ENCODE results near the gene LDLRAD3.
"Not testable (repeated sequence)": the region's sequence is repeated elsewhere in the genome, so short reads cannot be mapped to it uniquely, and the experiment has no call there.

The LDLRAD3 gene

DNA sequence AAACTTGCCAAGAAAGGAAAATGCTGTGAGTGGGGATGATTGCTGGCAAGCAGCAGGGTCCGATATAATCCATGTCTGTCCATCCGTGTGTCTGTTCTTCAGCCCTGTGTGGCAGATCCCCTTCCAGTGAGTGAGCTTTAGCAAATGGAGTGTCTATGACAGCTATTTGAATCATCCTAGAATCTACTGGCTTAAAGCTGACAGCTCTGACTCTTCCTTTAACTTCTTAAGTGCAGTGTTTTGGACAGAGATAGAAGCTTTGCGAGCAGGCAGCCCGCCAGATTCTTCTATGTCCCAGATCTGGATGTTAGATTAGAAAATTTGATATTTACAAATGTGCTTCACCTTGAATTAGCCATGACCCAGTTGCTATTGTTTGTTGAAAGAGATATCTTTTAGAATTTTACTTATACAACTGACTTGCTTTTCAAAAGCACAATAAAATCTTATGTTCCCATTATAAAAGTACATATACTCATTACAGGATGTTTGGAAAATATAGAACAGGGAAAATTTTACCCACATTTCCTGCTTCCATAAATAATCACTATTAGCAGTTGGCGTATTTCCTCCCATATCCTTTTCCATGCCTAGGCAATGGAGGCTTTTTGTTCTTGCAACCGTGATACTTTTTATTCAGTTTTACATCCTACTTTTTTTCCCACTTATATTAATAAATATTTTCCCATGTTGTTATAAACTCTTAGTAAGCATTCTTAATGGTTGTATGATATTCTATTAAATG lies 220.8 kb downstream of the LDLRAD3 start:
- DNase-seq (ENCODE audit: low read depth): no peak

DNA sequence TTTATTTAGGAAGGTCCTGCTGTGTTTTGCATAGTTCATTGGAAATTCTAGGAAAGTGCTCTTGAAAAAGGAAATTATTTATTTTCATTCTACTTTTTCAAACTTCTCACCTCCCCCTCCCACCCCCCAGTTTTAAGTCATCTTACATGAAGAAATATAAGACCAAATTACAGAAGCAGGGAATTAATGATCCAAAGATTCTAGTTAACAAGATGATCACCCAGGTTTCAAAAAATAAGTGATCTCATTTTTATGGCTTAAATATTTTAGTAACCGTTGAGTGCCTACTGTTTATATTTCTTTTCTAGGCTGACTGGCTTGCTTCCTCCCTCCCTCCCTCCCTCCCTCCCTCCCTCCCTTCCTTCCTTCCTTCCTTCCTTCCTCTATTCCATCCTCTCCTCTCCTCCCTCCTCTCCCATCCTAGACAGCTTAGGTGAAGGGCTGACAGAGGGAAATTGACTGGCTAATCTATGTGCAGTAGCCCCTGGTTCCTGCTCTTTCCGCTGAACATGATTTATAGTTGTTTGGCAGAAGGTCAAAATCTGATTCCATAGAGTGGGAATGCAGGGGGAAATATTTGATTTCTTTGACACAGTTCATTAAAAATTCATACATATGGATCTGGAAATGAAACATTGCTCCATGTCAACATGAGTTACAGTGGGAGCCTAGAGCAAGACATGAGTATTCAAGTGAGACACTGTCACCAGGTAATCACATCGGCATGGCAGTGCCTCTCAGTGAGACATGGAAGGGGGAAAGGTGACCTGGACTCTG lies 221.9 kb downstream of the LDLRAD3 start:
- no peak for DNase-seq (ENCODE audit: low read depth)

DNA sequence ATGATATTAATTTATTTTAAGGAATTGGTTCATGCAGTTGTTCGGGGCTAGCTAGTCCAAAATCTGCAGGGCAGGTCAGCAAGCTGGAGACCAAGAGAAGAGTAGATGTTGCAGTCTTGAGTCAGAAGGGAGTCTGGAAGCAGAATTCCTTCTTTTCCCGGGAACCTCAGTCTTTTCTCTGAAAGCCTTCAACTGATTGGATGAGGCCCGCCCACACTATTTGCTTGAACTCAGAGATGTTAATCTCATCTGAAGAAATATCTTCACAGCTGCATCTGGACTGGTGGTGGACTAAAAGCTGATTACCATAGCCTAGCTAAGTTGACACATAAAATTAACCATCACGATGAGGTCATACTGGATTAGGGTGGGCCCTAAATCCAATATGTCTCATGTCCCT lies 223.2 kb downstream of the LDLRAD3 start:
- no peak for DNase-seq (ENCODE audit: low read depth)

DNA sequence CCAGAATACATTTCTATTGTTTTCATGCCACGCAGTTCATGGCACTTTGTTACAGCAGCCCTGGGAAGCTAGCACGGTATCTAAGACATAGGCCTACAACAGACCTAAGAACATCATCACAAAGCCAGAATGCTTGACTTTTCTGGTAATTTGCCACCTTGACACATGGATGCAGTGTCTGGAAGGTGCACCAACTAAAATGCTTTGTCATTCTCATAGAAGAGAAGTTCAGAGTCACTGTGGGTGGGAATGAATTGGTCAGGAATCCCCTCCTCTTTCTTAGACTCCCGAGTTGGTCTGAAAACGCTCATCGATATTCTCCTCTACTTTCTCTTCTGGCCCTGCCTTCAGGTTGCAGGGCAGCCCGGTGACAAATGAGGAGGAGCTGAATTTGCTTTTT lies 223.9 kb downstream of the LDLRAD3 start:
- DNase-seq (ENCODE audit: low read depth): no peak

DNA sequence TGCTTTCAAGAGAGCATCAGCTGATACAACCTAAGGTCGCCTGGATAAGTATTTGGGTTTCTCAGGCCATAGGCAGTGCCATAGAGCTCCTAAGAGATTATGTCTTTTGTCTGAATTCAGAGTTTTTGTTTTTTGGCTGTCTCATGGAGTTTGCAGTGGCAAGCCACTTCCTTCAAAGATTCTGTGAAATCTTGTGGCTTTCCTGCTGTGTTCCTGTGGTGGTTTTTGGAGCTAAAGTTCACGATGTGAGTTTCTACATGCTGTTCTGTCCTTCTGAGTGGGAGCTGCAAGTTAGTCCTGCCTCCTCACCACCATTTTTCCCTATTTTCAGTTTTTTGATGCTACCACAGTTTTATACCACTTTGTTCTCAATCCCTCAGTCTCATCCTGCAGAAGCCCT lies 234.0 kb downstream of the LDLRAD3 start:
- no peak for DNase-seq (ENCODE audit: low read depth)

DNA sequence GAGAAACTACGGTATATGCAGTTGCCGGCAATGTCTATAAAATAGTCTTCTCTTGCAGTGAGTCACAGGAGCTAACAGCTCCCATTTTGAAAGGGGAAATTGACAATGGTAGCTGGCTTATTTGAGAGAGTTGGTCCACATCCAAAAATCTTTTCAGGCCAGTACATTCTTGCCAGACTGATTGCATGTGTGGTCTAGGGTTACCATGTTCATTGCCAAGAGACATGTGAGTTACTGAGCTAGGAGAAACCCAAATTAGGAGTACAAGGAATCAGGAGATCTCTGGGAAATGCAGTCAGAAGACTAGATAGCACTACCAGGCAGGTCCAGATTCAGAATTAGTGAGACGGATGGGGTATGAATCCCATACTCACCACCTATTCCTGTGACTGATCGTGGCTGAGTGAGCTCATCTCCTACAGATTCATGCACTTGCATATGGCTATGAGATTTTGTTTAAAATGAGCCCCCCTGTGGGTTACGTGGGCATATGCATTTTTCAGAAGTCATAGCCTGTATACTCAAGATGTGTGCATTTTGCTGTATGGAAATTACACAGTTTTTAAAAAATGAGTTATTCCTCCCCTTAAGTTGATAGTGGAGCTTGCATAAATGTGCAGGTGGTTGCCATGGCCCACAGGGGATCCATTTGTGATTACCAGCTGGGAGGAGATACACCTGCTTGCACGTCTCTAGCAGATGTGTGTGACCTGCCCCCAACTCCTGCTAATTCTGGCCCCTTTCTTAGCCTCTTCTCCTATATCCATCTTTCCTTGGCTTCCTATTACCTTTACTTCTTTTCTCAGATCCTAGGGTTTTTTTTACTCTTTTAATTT lies 242.7 kb downstream of the LDLRAD3 start:
- no peak for DNase-seq (ENCODE audit: low read depth)

DNA sequence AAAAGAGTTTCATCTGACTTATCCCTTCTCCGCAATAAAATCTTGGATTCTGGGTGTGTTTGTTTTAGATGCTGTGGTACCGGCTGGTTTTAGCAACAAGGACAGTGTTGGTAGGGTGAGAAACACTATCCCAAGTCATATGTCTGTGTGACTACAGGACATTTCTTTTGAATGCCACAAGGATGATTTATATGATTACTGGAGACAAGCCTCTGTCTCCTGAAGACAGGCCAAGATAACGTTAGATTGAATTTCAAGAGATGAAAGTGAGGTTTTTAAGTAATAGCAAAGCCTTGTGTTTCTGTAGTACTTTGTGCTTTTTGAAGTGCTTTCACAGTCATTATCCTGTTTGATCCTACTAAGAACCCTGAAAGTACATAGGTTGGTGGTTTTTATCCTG lies 243.8 kb downstream of the LDLRAD3 start:
- DNase-seq (ENCODE audit: low read depth): no peak

DNA sequence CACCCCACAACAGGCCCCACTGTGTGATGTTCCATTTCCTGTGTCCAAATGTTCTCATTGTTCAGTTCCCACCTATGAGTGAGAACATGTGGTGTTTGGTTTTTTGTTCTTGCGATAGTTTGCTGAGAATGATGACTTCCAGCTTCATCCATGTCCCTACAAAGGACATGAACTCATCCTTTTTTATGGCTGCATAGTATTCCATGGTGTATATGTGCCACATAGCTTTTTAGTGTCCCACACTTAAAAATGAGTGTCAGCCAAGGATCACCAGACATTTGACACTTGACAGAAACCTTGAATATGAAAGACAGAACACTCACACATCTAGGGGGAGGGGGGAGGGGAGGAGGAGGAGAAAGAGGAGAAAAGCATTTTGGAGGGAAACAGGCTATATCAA lies 245.9 kb downstream of the LDLRAD3 start:
- not testable (repeated sequence) for DNase-seq (ENCODE audit: low read depth)

DNA sequence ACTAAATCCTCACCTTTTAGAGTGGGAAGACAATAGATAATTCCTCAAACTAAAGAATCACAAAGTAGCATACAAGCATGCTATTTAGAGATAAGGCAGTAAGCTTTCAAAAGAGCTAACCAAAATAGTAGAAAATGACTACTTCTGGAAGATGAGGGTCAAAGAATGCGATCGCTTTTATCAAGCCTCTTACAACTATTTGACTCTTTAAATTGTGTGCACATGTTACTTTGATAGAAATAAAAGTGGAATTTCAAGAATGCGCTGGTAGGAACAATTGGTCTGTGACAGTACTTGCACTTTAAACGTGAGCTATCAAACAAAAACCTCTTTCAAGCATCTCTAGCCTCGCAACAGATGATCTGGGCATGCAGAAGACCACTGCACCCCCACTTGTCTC lies 248.1 kb downstream of the LDLRAD3 start:
- DNase-seq (ENCODE audit: low read depth): no peak

DNA sequence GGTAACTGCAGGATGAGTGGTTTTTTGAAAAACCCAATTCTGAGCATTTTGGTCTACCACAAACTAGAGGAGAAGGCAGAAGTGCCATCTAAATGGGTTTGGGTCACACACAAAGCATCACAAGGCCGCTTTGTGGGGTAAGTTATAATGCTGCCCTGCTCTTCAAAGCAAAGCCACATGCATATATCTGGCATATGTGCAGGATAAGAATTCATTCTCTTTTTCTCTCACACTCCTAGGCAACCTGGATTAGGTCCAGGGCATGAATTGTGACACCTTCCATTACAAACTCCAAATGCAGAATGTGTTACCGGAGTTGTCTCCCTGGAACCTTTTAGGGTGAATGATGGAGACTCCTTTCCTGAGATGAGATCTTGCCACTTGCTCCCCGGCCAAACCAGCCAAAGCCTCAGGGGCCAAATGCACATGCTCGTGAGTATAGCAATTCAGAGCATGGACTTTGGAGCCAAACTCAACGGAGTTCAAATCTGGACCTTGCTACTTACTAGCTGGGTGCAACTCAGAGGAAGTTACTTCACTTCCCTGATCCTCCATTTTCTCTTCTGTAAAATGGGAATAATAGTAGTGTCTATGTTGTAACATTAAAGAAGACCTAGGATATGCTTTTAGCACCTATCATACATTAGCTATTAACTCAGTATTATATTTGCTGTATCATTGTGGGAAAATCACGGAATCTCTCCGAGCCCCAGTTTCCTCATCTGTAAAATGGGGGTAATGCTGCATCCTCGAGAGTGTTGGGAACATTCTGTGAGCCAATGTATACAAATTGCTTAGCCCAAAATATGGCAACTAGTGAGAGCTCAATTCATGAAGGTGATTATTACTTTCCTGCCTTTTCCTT lies 248.8 kb downstream of the LDLRAD3 start:
- DNase-seq (ENCODE audit: low read depth): no peak

DNA sequence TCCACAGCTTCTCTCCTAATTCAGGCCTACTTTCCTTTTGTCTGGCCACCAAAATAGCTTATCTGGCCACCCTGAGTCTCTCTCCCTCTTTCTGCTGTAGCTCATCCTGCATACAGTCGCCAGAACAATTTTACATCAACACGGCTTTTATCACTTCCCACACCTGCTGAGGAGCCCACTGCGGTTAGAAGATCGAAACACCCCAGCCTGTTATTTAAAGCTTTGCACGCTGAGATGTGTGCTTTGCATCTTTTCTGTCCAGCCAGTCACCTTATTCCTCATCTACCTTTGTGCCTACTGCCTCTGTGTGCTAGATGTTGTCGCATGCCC lies 249.4 kb downstream of the LDLRAD3 start:
- DNase-seq (ENCODE audit: low read depth): no peak

DNA sequence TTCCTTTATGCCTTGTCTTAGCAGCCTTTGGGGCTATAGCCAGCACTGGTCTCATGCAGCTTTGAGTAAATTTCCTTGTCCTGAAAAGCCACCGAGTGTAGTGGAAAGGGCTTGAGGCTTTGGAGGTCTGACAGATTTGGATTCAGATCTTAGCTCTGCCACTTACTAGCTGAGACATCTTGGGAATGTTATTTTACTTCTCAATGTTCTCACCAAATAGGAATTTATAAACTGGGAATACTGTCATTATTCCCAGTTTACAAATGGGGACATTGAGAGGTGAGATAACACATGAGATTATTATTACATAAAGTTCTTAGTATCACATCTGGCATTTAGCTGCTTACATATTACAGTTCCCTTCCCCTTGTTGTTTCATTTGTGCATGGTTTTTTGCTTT lies 249.9 kb downstream of the LDLRAD3 start:
- no peak for DNase-seq (ENCODE audit: low read depth)

DNA sequence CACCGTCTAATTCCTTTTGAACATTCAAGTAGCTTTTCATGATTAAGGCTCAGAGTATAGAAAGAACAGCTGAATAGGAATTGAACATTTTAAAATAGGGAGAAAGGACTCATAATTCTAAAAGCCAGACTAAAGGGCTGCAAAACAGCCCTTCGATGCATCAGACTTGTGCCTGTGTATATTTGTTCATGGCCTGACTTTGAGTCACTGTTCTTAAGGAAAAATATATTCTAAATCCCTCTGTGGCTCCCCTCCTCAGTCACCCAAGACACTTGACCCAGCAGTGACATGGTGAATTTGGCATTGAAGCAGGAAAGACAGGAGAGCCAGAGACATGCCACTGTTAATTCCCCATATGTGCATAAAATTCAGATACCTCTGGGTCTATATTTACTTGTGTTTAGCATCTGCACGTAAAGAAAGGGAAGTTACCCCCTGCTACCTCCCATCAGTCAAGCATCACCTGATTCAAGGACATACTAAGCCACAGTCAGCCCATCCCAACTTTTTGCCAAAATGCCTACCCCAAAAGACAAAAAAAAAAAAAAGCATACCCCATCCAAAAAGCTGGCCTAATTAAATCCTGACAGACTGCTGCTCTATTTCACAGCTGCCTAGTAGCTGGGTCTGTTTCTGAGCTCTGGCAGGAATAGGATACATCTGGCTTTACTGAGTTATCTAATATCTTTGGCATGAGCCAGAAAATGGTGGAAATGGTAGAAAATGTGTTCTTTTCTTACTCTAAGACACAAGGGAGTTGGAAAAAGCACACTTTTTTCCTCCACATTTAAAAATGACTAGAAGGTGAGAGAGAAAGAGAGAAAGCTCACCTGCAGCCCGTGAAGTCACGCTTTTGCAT lies 251.9 kb downstream of the LDLRAD3 start:
- DNase-seq (ENCODE audit: low read depth): no peak

DNA sequence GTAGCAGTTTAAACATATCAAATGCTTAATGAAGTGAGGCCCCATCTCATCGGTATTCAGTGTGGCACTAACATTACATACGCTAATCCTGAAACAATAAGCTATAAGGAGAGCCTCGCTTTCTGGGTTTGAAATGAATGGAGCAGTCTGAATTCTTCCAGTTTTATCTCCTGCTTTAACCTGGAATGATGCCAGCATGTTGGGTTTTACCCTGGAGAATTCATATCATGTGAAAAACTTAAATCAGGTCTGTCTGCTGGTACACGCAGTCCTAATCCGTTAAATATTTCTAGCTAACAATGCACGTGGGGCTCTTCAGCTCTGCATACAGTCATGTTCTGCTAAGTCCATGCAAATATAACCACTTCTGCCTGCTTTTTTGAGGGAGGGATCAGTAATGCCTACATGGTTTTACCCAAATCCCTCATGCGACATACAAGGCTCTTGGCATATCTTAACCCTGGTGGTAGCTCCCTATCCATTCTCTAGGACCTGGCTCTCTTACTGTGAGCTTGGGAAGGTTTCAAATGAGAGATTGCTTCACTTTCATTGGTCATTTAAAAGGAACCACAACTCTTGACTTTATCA lies 252.6 kb downstream of the LDLRAD3 start:
- DNase-seq (ENCODE audit: low read depth): no peak

DNA sequence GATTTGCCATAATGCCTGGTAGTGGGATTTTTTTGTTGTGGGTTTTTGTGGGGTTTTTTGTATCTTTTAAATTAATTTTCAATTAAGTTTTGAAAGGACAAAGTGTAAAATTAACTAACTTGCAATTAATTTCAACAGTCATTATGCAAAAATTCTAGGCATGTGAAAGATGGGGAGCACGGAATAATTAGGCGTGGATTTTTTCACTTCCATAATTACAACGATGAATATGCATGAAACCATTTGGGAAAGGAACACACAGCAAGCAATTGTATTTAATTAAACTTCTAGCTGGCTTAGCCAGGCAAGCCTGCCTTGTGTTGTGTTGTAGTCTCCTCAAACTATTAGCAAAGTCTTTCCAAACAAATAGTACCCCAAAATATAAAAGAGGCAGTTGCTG lies 257.5 kb downstream of the LDLRAD3 start:
- no peak for DNase-seq (ENCODE audit: low read depth)

DNA sequence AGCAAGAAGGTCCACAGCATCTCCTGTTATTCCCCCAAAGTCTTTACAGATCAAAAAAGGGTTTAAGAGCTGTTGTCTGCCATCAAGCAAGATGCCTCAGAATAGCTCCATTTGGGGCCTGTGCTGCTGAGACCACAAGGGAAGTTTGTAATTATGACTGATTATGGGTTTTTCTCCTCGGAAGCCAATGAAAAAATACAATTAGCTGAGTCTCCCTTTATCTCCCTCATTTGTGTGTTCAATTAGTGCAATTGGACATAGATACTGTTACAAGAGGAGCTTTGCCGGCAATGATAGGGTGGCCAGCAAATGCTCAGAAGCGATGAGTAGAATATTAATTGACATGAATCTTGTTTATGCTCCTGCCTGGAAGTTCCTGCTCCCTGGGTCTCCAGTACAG lies 261.7 kb downstream of the LDLRAD3 start:
- no peak for DNase-seq (ENCODE audit: low read depth)

DNA sequence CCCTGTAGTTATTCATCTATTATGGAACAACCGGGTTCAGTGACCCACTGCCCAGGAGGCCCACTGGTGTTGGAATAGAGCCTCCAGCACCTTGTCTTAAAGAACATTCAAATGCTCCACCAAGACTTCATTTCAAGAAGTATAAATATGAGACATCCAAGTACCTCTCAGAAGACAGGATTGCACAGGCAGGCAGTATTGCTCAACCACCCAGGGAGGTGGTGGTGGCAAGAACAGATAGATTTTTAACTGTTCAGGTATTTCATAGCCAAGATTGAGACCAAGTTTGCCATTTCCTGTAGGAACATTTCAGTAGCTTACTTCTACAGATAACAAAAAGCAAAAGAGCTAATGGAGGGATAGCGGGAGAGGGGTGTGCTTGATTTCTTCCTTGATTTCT lies 266.7 kb downstream of the LDLRAD3 start:
- DNase-seq (ENCODE audit: low read depth): no peak

DNA sequence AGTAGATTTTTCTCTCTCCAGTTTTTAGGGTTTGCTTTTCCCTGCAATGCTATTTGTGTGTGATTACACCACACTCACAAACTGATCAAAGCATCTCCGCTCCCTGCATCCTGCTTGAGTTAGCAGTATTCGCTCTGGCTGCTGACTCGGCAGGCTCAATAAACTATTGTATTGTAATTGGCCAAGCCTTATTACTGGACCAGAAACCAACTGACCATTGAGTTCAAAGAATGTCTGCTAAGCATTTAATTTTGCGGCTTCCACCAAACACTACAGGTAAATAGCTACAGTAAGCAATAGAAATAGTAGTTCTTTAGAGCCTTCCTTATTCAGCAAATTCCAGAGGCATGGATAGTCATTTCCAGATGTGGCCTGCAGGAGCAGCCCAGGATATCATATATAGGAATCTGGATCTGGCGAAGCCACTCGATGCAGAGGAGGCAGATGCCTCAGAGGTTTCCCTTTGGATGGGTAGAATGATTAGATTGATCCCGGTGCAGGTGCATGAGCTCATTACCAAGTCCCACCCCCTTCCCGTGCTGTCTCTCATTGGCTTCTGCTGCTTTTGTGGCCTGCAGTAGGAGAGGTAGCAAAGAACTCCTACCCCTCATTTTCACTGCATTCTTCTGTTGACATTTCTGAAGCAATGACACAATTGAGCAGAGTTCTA lies 268.0 kb downstream of the LDLRAD3 start:
- no peak for DNase-seq (ENCODE audit: low read depth)

DNA sequence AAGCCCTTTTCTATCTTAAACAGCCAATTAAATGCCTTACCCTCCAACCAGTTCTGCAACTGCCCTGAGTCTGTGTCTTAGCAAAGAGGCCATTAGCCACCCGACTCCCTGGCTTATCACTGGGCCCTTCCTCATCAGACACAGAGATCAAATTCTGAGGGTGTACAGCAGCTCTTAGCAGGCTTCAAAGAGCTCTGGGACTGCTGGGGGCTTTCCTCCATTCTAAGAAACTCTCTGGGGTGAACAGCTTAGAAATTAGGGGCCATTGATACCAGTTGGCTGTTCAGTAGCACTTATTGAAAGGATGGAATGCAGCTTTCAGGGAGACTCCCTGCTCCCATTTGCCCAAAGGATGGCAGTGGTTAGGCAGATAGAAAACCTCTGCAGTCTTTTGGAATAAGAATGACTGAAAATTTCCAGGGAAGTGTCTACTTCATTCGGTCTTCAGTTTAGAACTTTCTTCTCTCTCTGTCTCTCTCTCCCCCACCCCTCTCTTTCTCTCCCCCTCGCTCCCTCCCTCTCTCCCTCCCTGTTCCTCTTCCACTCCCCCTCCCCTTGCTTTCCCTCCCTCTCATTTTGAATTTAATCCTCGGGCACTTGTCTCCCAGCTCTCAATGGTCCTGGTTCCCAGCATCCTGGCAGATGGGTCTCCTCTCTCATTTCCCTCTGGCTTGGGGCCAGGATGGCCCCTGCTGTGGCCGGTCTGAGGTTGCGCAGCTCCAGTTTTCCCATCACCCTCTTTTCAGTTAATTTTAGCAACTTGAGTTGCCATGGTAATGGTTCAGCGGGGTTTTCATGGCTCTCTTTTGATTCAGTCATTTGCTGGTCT lies 268.9 kb downstream of the LDLRAD3 start:
- no peak for DNase-seq (ENCODE audit: low read depth)

All from activated T-cell treated with anti-CD3 and anti-CD28 coated beads for 48 hours (primary cell).